WTC11 (cell line): ENCODE measurements around the gene DUSP22.

ENCODE experiments used
- ATF3 ChIP-seq: sonication (generic); formaldehyde crosslinking; conservative IDR thresholded peaks from 2 replicates; pipeline ENCODE4 v1.8.1; 2022; ENCODE audit warnings: mild to moderate bottlenecking, missing genetic modification reagents
- CTCF ChIP-seq: fragments of 200-600 bp; IDR thresholded peaks from 2 replicates; pipeline ENCODE4 v1.8.0; 2022; ENCODE audit warnings: antibody characterized with exemption
- ETV6 ChIP-seq: sonication (generic); formaldehyde crosslinking; IDR thresholded peaks from 2 replicates; pipeline ENCODE4 v1.8.1; 2022; ENCODE audit warnings: mild to moderate bottlenecking, missing genetic modification reagents
- GRHL2 ChIP-seq: fragments of 250-450 bp; sonication (Bioruptor Pico); IDR thresholded peaks from 2 replicates; pipeline ENCODE4 v1.8.0; 2022; ENCODE audit warnings: mild to moderate bottlenecking, moderate library complexity; ENCODE audit not compliant: insufficient replicate concordance, severe bottlenecking
- HMGXB4 ChIP-seq: sonication (generic); formaldehyde crosslinking; IDR thresholded peaks from 2 replicates; pipeline ENCODE4 v1.8.1; 2023; ENCODE audit warnings: mild to moderate bottlenecking, moderate library complexity, missing genetic modification reagents
- NFYB ChIP-seq: sonication (generic); formaldehyde crosslinking; conservative IDR thresholded peaks from 2 replicates; pipeline ENCODE4 v1.8.0; 2022; ENCODE audit warnings: low read depth, missing genetic modification reagents
- PREB ChIP-seq: sonication (generic); formaldehyde crosslinking; IDR thresholded peaks from 2 replicates; pipeline ENCODE4 v1.8.1; 2022; ENCODE audit warnings: mild to moderate bottlenecking, missing genetic modification reagents, moderate library complexity, borderline replicate concordance
- RELA ChIP-seq: sonication (generic); formaldehyde crosslinking; IDR thresholded peaks from 2 replicates; pipeline ENCODE4 v1.8.1; 2022; ENCODE audit warnings: missing genetic modification reagents, mild to moderate bottlenecking, borderline replicate concordance
- SMAD3 ChIP-seq: sonication (generic); formaldehyde crosslinking; IDR thresholded peaks from 2 replicates; pipeline ENCODE4 v1.8.0; 2022; ENCODE audit warnings: missing genetic modification reagents, mild to moderate bottlenecking, borderline replicate concordance
- ZSCAN18 ChIP-seq: fragments of 250-450 bp; sonication (Bioruptor Pico); IDR thresholded peaks from 2 replicates; pipeline ENCODE4 v2.1.2; 2022; ENCODE audit warnings: mild to moderate bottlenecking, moderate library complexity

- TF ChIP-seq ZSCAN18 (no peak), RELA (CRISPR knock-in tag) (no peak), HMGXB4 (no peak), GRHL2 (CRISPR knock-in tag) (no peak), NFYB (CRISPR knock-in tag) (no peak), CTCF (no peak), SMAD3 (CRISPR knock-in tag) (no peak), PREB (CRISPR knock-in tag) (no peak), ATF3 (no peak), ETV6 (CRISPR knock-in tag) (no peak)
Measured at GRCh38 chr6:364609-365540, 72.6 kb downstream of the DUSP22 start.
